Right lobe of liver (tissue), 4 donors: ENCODE measurements around the gene ATP6AP2.

Experiments used
- POLR2A ChIP-seq: fragments of 450-650 bp; IDR thresholded peaks from one replicate; pipeline ENCODE4 v1.6.1; 2017; ENCODE audit warnings: antibody characterized with exemption, mild to moderate bottlenecking
- TF ChIP-seq, protein P1 (sequence below), 4 donors: fragments of 200-600 bp in 3 of 4; fragments of 450-650 bp in 1 of 4; IDR thresholded peaks; one replicate each; pipeline versions ENCODE4 v1.5.1 to v1.8.0; 2016 to 2022; ENCODE audit warnings: antibody characterized with exemption in 4 of 4, mild to moderate bottlenecking in 2 of 4
- donor health status: DM: no; HTN: no; CAD: no.
- donor health status: DM: no; HTN: no; CAD: no.
- donor health status: DM: no; HTN: yes; CAD: no.

GRCh38 chrX:40652664-40653063 is 71.9 kb downstream of the ATP6AP2 start:
- TF ChIP-seq, protein P1, sequence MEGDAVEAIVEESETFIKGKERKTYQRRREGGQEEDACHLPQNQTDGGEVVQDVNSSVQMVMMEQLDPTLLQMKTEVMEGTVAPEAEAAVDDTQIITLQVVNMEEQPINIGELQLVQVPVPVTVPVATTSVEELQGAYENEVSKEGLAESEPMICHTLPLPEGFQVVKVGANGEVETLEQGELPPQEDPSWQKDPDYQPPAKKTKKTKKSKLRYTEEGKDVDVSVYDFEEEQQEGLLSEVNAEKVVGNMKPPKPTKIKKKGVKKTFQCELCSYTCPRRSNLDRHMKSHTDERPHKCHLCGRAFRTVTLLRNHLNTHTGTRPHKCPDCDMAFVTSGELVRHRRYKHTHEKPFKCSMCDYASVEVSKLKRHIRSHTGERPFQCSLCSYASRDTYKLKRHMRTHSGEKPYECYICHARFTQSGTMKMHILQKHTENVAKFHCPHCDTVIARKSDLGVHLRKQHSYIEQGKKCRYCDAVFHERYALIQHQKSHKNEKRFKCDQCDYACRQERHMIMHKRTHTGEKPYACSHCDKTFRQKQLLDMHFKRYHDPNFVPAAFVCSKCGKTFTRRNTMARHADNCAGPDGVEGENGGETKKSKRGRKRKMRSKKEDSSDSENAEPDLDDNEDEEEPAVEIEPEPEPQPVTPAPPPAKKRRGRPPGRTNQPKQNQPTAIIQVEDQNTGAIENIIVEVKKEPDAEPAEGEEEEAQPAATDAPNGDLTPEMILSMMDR (IDR thresholded peaks at IDR 0.05): no peak
- no peak for TF ChIP-seq POLR2A
